Testis (tissue), 3 donors: ENCODE results near the gene LSG1. TPM values are rescaled to one million over a fixed set of nuclear protein-coding genes. Genes with fewer than 3 reads are reported as not detected.

Experiments
- DNase-seq: peaks from one replicate; pipeline ENCODE4 v3.0.0-alpha.2; 2019
- H3K27ac ChIP-seq, 2 donors: fragments of 200-600 bp; sonication (generic); one replicate each; pipeline ENCODE4 v1.5.1; 2019
- H3K27me3 ChIP-seq: fragments of 200-600 bp; sonication (generic); one replicate; pipeline ENCODE4 v1.5.1; 2019
- H3K36me3 ChIP-seq: fragments of 200-600 bp; sonication (generic); one replicate; pipeline ENCODE4 v1.5.1; 2017; ENCODE audit warnings: low read depth; ENCODE audit errors: missing control alignments
- H3K4me1 ChIP-seq: fragments of 200-600 bp; sonication (generic); one replicate; pipeline ENCODE4 v1.5.1; 2019
- H3K4me3 ChIP-seq, 2 donors: fragments of 200-600 bp; sonication (generic); one replicate each; pipeline ENCODE4 v1.5.1; 2017 to 2019
- H3K9me3 ChIP-seq: fragments of 200-600 bp; sonication (generic); one replicate; pipeline ENCODE4 v1.5.1; 2017
- POLR2A ChIP-seq: fragments of 450-650 bp; IDR thresholded peaks from one replicate; pipeline ENCODE4 v1.6.1; 2017; ENCODE audit warnings: antibody characterized with exemption, mild to moderate bottlenecking, moderate library complexity
- WGBS, 2 donors: methylation state at CpG; one replicate each; pipeline ENCODE4 v1.1.5; 2018; 5-methylcytosine and 5-hydroxymethylcytosine counted together
- intact Hi-C: fragments of 100-400 bp; cut with DNase I; formaldehyde crosslinking; loops from one replicate; pipeline ENCODE4 v1.15.1; 2023; ENCODE audit warnings: low total_unique reads
- polyA plus RNA-seq: library from polyadenylated mRNA; stranded (reverse); fragments of 350-450 nt; fragmentation: Illumina TruSeq; extraction: RNeasy Lipid Tissue Mini Kit (QIAGEN cat#74804); gene quantifications from one replicate; pipeline ENCODE4 v1.2.3, GENCODE V29; 2014; ENCODE audit warnings: low read depth, low replicate concordance; ENCODE audit not compliant: insufficient read depth
- total RNA-seq, 2 donors: library from RNA; depleted of rRNA; stranded (reverse); fragments of >200 nt; gene quantifications; one replicate each; pipeline ENCODE4 v1.2.3, GENCODE V29; 2016
- TF ChIP-seq, protein P1 (sequence below), 3 experiments: fragments of 450-650 bp in 2 of 3; fragments of 200-600 bp in 1 of 3; sonication (generic) in 1 of 3; IDR thresholded peaks; one replicate each; pipeline ENCODE4 v1.5.1; 2016 to 2019; ENCODE audit warnings: antibody characterized with exemption in 3 of 3, mild to moderate bottlenecking in 2 of 3, moderate library complexity in 1 of 3

The LSG1 gene
- total and polyA plus RNA-seq, 3 donors from 2014 or later: 47.4 to 56.1 (median 50.5) TPM

DNA sequence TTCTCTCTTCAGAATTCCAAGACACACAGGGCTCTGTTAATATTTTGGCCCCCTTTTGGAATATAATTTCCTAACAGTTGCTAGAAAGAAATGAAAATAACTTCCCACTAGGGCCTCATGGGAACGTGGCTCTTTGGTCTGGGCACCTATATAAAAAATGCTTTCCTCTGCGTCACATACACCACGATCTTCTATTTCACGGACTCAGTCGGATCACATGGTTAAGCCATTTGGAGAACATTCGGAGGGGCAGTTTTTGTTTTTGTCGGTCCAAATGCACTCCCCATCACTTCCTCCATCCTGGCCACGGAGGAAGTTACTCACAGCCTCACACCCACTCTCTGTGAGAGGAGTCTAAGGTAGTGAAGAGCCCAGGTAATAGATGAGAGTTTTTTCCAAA, 59.8 kb downstream of the LSG1 start:
- WGBS, 2 donors: 83% methylated on average over 8 of the region's 8 CpGs
- no peak for DNase-seq
- intact Hi-C loops: no loop called here
- no peak overlapping the region for H3K4me3 ChIP-seq
- TF ChIP-seq POLR2A: no peak
- TF ChIP-seq, protein P1, sequence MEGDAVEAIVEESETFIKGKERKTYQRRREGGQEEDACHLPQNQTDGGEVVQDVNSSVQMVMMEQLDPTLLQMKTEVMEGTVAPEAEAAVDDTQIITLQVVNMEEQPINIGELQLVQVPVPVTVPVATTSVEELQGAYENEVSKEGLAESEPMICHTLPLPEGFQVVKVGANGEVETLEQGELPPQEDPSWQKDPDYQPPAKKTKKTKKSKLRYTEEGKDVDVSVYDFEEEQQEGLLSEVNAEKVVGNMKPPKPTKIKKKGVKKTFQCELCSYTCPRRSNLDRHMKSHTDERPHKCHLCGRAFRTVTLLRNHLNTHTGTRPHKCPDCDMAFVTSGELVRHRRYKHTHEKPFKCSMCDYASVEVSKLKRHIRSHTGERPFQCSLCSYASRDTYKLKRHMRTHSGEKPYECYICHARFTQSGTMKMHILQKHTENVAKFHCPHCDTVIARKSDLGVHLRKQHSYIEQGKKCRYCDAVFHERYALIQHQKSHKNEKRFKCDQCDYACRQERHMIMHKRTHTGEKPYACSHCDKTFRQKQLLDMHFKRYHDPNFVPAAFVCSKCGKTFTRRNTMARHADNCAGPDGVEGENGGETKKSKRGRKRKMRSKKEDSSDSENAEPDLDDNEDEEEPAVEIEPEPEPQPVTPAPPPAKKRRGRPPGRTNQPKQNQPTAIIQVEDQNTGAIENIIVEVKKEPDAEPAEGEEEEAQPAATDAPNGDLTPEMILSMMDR (IDR thresholded peaks at IDR 0.05): no peak
- H3K9me3 ChIP-seq: no peaks in the 10 kb centered on the region
- no peaks in the 10 kb centered on the region for H3K27me3 ChIP-seq
- H3K27ac ChIP-seq: no peak overlapping the region
- H3K4me1 ChIP-seq: no peaks in the 10 kb centered on the region
- H3K36me3 ChIP-seq: no peaks in the 10 kb centered on the region

DNA sequence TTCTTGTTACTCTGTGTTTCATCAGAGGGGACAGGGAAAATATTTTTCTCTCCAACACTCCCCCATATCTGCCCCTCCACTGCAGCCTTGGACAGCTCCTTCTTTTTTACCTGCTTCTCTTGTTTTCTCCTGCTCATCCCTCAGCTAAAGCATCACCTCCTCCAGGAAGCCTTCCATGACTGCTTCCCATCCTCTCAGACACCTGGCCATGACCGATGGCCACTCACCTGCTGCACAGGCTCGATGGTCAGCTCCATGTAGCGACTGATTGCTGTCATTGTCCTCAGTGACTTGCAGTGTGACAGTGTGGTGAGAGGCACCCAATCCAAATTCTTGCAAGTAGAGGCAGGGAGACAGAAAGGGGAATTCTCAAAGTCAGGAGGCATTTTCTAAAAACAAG, 61.3 kb downstream of the LSG1 start:
- intact Hi-C loops: no loop called here
- H3K9me3 ChIP-seq: no peaks in the 10 kb centered on the region
- H3K4me3 ChIP-seq: no peak overlapping the region
- no peaks in the 10 kb centered on the region for H3K27me3 ChIP-seq
- H3K4me1 ChIP-seq: no peaks in the 10 kb centered on the region
- TF ChIP-seq, protein P1 (IDR thresholded peaks at IDR 0.05): no peak
- no peak for TF ChIP-seq POLR2A
- H3K27ac ChIP-seq: no peak overlapping the region
- no peak for DNase-seq
- 93 to 99% methylated on average over 3 of the region's 3 CpGs for WGBS, 2 donors
- no peaks in the 10 kb centered on the region for H3K36me3 ChIP-seq

DNA sequence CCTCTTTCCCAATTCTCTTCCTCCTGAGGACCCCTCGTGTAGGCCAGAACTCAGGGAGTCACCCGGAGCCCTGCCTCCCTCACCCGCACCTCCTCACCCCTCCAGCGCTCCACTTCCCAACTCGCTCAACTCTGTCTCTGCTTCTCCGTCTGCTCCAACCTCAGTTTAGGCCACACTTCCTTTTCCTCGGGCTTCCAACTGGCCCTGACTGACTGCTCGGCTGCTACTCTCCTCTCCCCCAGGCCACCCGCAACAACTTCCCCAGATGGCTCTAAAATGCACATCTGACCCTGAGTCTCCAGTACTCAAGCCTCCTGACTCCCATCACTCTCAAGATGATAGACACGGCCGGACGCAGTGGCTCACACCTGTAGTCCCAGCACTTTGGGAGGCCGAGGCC, 62.4 kb downstream of the LSG1 start:
- 85 to 92% methylated on average over 13 of the region's 13 CpGs for WGBS, 2 donors
- no peaks in the 10 kb centered on the region for H3K36me3 ChIP-seq
- no peak for TF ChIP-seq POLR2A
- TF ChIP-seq, protein P1 (IDR thresholded peaks at IDR 0.05): no peak

DNA sequence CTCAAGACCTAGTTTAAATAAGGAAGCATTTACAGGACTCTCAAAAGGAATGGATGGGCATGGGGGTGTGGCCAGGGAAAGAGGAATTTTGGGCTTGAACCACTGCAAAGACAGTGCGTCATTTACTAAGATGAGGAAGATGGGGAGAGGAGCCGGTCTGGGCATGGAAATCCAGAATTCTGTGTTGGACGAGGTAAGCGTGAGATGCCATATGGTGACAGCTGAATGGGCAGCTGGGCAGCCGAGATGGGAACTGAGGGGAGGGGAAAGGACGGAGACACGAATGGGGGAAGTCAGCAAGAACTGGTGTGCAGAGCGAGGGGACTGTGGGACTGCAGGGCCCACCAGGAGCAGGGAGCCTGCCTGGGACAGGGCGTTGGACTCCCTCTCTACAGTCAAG, 63.0 kb downstream of the LSG1 start:
- intact Hi-C loops: loop anchor here (10.0 kb wide), 1 partner anchor 264 kb away; no protein-coding TSS in a partner anchor
- TF ChIP-seq POLR2A: no peak
- TF ChIP-seq, protein P1 (IDR thresholded peaks at IDR 0.05): no peak
- no peak for DNase-seq

More for the DNA sequence above, 62.4 kb downstream of the LSG1 start:
- Histone ChIP-seq H3K27ac (no peak overlapping the region), H3K27me3 (no peaks in the 10 kb centered on the region), H3K9me3 (no peaks in the 10 kb centered on the region), H3K4me3 (no peak overlapping the region), H3K4me1 (no peaks in the 10 kb centered on the region)
- intact Hi-C loops: loop anchor here (10.0 kb wide), 1 partner anchor 265 kb away; no protein-coding TSS in a partner anchor
- no peak for DNase-seq

More for the DNA sequence above, 63.0 kb downstream of the LSG1 start:
- Histone ChIP-seq H3K9me3 (no peaks in the 10 kb centered on the region), H3K27ac (no peak overlapping the region), H3K36me3 (no peaks in the 10 kb centered on the region), H3K4me1 (no peaks in the 10 kb centered on the region), H3K4me3 (no peak overlapping the region), H3K27me3 (no peaks in the 10 kb centered on the region)
- WGBS, 2 donors: 88 to 92% methylated on average over 9 of the region's 9 CpGs
